Left lobe of liver (tissue), 2 donors: ENCODE measurements around the gene THBS3. TPM values are rescaled to one million over a fixed set of nuclear protein-coding genes. Genes with fewer than 3 reads are reported as not detected.
"Not testable (repeated sequence)": the region's sequence is repeated elsewhere in the genome, so short reads cannot be mapped to it uniquely, and the experiment has no call there.

Source experiments
- ATAC-seq: fragments of 200-7000 bp; cut with Tn5 transposase; one replicate; pipeline ENCODE4 v1.9.1; 2020; ENCODE audit warnings: mild to moderate bottlenecking, moderate library complexity
- DNase-seq: peaks from one replicate; pipeline ENCODE4 v3.0.0-alpha.2; 2020; ENCODE audit warnings: low spot score
- total RNA-seq: library from RNA; stranded (reverse); gene quantifications from one replicate; pipeline ENCODE4 v1.2.1, GENCODE V29; 2021
- donor health status: DM: no; HTN: no; CAD: no; lungs with moderate emphysema.
- donor health status: DM: no; HTN: yes; CAD: no.

Gene THBS3
- total RNA-seq, 1 donor from 2014 or later: 16.8 TPM

DNA sequence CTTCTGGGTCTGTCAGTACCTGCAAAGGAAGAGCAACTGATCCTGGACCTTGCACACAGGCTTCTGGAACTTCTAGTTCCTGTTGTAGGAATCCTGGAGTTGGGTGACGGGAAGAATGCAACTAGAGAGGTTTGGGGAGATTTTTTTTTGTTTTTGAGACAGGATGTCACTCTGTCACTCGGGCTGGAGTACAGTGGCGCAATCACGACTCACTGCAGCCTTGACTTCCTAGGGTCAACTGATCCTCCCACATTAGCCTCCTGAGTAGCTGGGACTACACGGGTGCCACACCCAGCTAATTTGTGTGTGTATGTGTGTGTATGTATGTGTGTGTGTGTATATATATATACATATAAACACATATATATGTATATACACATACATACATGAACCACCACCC is 28.8 kb upstream of the THBS3 start:
- DNase-seq (no peak), ATAC-seq (no peak)

DNA sequence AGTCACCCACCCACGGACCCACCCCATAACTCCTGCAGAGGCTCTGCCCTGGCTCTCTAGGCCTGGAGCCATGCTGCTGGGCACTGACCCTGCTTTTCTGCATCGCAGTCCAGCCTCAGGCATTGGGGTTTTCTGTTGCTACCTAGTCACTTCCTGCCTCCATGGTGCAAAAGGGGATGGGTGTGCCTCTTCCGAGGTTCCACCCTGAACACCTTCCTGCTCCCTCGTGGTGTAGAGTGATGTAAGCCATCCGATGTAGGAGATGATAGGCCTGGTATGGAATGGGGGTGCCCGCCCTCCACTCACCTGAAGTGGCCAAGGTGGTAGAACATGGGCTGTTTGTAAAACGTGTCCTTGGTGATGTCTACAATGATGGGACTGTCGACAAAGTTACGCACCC is 27.7 kb upstream of the THBS3 start:
- not testable (repeated sequence) for DNase-seq

DNA sequence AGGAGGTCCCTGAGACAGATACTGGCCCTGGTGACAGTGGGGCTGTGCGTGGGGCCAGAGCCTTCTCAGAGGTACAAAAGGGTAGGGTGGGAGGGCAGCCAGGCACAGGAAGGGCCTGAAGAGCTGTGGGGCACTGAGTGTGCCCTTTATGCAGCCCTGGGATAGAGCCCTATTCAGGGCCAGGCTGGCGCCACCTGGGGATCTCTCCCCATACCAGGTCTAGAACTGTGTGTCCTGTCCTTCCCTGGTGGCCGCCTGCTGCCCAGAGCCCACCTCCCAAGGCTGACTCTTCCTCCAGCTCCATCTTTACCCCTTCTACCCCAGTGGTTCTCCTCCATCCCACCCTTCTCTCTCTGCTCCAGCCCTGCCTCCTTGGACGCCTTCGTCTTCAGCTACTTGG is 25.8 kb upstream of the THBS3 start:
- ATAC-seq, DNase-seq: not testable (repeated sequence)

More for the DNA sequence above, 27.7 kb upstream of the THBS3 start:
- ATAC-seq: not testable (repeated sequence)

DNA sequence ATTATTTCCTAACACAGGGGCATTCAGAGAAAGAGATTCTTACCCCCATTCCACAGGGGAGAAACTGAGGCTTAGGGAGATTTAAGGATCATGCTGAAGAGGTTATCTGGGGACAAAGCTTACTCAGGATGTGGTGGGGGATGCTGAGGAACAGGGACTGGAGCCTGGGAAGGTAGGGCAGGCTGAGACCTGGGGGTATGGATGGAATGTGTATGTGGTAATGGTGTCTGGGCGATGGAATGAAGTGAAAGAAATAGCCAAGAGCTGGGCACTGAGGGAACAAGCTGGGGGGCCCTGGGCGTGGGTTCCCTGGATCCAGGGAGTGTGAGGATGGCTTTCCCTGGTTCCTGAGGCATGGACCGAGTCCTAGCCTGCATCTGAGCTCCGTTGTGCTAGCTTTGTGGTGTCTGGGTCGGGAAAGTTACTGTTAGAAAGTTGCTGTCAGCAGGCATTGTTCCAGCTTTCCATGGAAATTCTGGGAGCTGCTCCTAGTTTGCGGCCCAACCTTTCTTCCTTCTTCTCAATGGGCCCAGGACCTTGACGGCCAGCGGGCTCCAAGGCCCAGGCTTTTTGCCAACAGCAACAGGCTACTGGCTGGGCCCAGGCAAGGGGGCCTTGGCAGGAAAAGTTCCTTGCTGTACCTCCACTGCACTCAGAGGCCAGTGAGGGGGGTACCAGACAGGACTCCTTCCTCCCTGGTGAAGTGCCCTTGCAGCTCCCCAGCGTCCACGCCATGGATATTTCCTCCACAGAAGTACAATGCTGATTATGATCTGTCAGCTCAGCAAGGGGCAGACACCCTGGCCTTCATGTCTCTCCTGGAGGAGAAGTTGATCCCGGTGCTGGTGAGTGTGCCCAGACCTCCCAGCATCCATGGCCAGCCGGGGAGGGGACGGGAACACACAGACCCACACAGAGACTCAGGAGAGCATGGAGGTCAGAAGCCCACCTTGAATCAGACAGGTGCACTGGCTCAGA is 24.6 kb upstream of the THBS3 start:
- not testable (repeated sequence) for DNase-seq, ATAC-seq

DNA sequence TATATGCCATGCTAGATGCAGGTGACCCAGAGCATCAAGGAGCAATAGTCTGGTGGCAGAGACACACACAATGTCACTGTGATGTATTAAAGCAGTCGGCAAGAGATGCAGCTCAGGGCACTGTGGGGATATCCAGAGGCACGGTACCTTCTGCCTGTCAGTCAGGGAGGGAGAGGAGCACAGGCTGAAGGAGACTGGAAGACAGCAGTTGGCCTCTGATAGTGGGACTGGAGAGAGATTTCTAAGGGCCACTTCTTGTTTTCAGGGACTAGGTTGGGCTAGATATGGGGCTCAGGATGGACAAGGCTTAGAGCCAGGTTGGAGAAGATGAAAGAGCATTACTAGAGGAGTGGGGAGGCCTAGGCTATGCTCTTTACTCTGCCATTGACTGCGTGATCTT is 23.6 kb upstream of the THBS3 start:
- ATAC-seq, DNase-seq: not testable (repeated sequence)

DNA sequence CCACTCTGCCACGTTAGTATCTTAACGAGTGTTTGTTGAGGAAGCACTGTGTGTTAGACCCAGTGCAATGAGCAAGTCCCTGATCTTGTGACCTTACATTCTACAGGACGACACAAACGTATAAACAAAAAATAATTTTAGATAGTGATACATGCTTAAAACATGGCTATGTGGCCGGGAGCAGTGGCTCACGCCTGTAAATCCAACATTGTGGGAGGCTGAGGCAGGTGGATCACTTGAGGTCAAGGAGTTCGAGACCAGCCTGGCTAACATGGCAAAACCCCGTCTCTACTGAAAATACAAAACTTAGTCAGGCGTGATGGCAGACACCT is 20.4 kb upstream of the THBS3 start:
- no peak for DNase-seq

DNA sequence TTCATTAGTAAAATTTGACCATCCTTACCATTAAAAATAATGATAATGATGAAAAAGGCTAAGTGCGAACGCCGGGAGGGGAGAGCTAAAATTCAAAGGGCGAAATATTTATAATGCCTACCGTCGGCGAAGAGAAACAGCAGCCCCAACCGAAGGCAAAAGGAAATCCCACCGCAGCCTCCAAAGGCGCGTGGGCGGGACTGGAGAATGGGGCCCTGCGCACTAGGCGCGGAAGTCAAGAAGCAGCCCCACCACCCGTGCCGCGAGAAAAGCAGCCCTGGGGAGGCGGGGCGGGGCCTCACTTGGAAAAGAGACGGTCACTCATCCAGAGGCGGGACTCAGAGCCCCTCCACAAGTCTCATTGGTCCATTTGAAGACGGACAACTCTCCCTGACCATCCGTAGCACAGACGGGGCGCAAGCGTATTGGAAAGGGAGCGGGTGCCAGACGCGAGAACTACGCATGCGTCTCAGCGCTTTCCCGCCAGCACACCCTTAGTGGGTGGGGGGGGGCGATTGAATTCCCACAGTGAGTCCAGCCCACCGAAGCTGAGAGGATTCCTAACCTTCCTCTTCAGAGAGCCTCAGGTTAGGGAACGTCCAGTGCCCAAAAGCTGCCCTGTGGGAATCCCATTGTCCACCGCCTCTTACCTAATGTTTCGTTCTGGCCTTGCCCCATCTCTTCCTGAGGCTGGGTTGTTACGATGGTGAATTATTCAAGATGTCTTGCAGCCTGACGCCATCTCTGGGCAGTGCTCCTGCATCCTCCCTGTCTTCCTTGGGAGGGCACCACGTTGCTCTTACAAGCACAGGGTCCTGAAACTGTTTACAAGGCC is 19.8 kb upstream of the THBS3 start:
- DNase-seq (peak; percentile 97), ATAC-seq (peak; percentile 98)

More for the DNA sequence above, 20.4 kb upstream of the THBS3 start:
- ATAC-seq: no peak

DNA sequence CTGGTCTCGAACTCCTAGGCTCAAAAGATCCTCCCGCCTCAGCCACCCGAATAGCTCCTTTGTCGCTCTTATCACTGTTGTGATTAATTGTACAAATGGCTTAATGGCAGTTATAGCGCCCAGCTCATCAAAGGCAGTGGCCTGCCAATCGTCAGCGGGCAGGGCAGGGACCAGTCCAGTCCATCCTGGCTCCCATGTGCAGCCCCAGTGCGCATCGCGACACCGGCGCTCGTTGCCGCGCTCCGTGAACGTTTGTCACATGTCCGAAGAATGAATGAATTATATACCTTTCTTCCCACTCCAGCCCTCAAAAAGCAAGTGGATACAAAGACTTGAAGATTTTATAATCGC is 19.2 kb upstream of the THBS3 start:
- peak; percentile 62 for ATAC-seq
- peak; percentile 61 for DNase-seq

DNA sequence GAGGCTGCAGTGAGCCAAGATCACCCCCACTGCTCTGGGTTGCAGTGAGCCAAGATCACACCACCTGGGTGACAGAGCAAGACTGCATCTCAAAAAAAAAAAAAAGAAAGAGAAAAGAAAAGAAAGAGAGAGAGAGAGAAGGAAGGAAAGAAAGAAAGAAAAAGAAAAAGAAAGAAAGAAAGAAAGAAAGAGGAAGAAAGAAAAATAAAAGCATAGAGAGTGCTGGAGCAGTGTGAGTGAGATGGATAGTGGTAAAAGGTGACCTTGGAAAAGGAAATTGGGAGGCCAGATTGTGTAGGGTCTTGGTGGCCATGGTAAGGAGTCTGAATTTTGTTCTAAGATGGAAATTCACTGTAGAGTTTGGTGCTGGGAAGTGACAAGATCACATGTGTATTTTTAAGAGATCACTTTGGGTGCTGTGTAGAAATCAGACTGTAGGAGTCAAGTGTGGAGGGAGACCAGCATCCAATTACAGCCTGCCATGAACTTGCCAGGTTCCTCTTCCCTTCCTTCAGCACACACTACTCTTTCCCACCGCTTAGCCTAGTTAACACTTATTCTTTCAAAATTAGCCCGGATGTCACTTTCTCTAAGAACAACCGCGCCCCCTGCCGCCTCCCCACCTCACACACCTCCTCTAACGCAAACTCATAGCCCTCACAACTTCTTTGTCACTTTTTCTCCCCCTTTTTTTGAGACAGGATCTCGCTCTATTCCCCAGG is 18.7 kb upstream of the THBS3 start:
- DNase-seq (no peak), ATAC-seq (peak; percentile 31)

DNA sequence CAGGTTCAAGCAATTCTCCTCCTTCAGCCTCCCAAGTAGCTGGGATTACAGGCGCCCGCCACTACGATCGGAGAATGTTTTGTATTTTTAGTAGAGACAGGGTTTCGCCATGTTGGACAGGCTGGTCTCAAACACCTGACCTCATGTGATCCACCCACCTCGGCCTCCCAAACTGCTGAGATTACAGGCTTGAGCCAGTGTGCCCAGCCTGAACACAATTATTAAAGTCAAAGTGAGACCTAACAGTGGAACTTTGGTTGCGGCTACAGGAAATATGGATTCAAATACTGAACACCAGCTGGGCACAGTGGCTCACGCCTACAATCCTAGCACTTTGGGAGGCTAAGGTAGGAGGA is 17.7 kb upstream of the THBS3 start:
- ATAC-seq, DNase-seq: not testable (repeated sequence)

DNA sequence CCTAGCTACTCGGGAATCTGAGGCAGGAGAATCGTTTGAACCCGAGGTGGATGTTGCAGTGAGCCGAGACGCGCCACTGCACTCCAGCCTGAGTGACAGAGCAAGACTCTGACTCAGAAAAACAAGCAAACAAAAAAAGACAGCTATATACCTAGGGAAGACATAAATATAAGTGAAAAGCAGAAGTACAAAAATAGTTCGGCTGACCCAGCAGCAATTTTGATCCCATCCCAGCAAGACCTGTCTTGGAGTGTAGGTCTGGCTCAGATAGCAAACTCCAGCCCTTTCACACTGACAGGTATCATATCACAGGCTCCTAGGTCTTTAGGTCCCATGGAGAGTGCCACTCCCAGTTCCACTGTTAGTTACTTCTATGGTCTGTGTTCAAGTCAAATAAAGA is 15.3 kb upstream of the THBS3 start:
- ATAC-seq (no peak), DNase-seq (no peak)

DNA sequence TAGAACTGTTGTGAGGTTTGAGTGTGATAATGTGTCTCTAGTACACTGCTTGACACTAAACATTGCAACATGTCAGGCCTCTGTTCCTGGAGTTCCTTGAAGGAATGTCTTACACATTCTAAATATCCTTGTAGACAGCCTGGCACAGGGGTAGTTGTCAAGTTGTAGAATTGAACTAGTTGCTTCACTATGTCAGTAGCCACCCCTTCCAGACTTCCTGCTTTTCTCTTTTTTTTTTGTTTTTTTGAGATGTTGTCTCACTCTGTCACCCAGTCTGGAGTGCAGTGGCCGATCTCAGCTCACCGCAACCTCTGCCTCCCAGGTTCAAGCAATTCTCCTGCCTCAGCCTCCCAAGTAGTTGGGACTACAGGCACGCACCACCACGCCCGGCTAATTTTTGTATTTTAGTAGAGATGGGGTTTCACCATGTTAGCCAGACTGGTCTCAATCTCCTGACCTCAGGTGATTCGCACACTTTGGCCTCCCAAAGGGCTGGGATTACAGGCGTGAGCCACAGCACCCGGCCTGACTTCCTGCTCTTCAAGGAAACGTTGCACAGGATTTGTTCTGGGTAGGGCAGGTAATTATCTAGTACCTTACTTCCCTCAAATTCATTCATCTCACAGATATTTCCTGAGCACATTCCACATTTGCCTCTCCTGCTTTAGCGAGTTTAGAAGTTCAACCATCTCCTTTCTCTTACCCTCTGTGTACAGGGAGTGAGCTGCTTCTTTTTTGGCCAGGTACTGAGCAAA is 12.7 kb upstream of the THBS3 start:
- not testable (repeated sequence) for DNase-seq, ATAC-seq

DNA sequence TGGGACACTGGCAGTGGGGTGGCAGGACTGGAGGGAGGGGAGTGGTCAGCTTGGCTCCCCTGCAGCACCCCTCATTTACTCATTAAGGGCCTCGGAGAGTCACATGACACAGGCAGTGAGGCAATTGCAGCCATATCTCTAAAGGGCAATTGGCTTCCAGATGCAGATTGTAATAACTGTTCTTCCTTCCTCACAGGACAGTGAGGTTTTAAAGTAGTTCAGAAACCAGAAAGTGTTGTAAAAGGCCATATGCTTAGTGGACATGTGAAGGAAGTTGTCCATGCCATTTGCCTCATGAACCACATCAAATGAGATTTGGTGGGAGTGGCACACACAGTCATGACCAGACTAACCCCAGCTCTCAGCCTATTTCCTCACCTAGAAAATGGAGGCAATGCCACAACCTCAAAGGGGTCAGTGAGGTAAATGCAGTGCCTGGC is 11.9 kb upstream of the THBS3 start:
- peak; percentile 51 for ATAC-seq
- no peak for DNase-seq

DNA sequence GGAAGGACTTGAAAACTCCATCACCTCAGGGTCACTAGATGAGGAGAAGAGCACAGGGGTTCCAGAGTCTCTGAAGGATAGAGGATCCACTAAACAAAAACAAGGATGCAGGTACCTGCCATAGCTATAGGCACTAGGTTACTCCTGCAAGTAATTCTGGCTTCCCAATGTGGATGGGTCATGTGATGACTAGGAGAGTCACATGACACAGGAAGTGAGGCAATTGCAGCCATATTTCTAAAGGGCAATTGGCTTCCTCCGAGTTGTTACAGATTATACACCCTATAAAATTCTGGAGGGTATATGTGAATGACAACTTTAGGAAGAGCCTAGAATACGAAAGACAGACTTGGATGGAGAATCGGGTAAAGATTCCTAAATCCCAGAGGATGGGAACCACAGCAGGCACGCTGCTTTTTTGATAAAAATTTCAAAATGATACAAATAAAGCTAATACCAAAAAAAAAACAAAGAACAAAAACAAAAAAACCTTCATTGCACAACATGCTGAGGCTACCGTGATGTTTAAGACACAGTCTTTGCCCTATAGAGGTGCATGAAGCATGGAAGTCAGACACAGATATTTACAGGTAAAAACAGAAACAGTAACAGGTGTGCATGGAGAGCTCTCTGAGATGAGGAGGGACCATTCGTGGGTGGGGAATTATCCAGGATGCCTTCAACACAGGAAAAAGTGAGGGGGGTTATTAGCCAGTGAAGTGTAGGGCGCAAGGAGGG is 11.3 kb upstream of the THBS3 start:
- DNase-seq: no peak
- peak; percentile 69 for ATAC-seq

DNA sequence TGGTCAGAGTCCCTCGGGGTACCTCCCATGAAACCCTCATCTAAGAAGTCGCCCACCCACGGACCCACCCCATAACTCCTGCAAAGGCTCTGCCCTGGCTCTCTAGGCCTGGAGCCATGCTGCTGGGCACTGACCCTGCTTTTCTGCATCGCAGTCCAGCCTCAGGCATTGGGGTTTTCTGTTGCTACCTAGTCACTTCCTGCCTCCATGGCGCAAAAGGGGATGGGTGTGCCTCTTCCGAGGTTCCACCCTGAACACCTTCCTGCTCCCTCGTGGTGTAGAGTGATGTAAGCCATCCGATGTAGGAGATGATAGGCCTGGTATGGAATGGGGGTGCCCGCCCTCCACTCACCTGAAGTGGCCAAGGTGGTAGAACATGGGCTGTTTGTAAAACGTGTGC is 7.0 kb upstream of the THBS3 start:
- DNase-seq, ATAC-seq: not testable (repeated sequence)

DNA sequence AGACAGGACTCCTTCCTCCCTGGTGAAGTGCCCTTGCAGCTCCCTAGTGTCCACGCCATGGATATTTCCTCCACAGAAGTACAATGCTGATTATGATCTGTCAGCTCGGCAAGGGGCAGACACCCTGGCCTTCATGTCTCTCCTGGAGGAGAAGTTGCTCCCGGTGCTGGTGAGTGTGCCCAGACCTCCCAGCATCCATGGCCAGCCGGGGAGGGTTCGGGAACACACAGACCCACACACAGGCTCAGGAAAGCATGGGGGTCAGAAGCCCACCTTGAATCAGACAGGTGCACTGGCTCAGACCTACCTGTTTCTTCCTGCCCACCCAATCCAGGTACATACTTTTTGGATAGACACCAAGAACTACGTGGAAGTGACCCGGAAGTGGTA is 4.3 kb upstream of the THBS3 start:
- ATAC-seq, DNase-seq: not testable (repeated sequence)

DNA sequence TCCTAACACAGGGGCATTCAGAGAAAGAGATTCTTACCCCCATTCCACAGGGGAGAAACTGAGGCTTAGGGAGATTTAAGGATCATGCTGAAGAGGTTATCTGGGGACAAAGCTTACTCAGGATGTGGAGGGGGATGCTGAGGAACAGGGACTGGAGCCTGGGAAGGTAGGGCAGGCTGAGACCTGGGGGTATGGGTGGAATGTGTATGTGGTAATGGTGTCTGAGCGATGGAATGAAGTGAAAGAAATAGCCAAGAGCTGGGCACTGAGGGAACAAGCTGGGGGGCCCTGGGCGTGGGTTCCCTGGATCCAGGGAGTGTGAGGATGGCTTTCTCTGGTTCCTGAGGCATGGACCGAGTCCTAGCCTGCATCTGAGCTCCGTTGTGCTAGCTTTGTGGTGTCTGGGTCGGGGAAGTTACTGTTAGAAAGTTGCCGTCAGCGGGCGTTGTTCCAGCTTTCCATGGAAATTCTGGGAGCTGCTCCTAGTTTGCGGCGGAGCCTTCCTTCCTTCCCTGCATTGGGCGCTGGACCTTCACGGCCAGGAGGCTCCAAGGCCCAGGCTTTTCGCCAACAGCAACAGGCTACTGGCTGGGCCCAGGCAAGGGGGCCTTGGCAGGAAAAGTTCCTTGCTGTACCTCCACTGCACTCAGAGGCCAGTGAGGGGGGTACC is 3.8 kb upstream of the THBS3 start:
- not testable (repeated sequence) for DNase-seq, ATAC-seq

DNA sequence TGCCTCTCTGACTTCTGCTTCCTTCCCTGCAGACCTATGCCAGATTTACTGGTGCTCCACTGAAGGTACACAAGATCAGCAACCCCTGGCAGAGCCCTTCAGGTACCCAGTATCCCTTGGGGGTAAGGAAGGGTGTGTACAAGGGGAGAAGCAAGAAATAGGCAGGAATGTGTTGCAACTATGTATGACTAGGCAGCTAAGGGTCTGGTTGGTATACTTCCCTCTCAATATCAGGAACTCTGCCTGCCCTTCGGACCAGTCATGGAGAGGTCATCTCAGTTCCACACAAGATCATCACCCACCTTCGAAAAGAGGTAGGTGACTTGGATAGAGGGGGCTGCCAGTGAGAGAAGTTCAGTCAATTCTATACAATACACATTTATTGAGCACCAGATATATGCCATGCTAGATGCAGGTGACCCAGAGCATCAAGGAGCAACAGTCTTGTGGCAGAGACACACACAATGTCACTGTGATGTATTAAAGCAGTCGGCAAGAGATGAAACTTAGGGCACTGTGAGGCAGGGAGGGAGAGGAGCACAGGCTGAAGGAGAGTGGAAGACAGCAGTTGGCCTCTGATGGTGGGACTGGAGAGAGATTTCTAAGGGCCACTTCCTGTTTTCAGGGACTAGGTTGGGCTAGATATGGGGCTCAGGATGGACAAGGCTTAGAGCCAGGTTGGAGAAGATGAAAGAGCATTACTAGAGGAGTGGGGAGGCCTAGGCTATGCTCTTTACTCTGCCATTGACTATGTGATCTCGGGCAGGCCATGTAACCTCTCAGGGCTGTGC is 2.8 kb upstream of the THBS3 start:
- no peak for ATAC-seq
- no peak for DNase-seq
